IPS DF 19.7 (cell line): ENCODE data around the gene ENOX2.

Source experiments
- DNase-seq: peaks from one replicate; pipeline ENCODE4 v3.0.0-alpha.2; 2013; ENCODE audit warnings: low read depth, low spot score

Gene ENOX2

DNA sequence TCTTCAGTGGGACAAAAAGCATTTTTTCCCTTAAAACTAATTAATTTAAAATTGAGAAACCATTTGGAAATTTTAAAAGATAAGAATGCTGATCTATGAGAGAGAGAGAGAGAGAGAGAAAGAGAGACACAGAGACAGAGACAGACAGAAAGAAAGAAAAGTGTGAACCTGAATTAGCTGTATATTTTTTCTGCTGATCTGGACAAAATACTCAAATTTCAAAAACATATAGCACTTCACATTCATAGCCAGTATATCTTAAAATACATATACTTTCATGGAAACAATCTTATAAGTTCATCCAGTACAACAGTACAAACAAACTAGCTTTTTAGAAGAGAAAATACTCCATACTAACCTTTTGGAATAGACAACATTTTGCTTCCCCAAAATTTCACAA is 18.4 kb downstream of the ENOX2 start:
- DNase-seq, result no peak

DNA sequence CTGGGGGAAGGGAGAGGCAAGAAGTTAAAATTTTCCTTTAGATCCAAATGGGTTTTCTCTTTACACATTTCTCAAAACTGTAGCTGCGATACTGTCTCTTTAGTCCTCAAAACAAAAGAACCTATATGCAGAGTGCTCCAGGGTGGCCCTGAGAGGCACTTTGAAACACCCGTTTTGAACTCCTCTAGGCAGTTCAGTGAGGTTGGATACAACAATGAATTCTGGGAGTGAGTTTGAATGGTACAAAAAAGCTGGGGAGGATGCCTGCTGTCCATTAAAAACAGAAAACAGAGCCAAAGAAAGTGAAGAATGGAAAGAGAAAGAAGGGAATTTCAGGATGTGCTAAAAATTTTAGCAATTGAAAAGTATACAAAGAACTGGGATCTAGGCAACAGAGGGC is 23.1 kb downstream of the ENOX2 start:
- no peak for DNase-seq

DNA sequence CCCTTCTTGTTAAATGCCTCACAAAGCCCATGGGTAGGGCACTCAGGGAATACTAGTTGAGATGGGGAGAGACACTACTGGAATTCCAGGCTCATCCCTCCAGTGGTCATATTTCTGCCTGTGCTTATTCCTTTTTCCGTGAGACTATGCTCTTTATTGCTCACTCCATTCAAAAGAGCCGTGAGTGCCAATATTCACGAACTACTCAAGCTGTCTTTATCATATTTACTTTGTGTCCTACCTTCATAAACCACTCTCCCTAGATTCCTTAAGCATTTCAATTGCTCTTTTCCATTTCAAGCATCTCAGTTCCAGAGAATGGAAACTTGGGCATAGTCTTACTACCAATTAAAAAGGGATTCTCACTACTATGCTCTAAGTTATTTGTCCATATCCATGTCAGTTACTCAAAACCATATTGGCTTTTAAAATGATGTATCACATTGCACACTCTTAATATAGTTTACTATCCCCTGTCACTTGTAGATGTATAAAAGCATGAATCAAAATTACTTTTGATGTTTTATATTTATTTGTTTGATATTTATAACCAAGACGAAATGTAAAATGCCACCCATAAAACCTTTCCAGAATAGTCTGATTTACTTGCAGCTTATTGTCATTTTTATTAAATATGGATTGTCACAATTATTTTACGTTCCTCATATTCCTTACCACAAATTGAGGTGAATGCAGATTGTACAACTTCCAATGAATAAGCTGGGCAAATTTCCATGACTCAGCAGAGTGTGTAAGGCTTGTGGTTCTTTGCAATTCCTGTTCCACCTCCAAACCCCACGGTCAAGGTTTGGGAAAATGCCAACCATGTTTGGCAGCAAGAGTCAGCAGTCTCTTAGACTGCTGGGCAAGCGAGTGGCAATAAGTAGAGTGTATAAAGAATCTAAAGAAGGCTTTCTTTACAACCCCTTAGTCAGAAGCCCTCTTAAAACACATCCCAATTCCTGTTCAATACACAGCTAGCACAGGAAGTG is 24.4 kb downstream of the ENOX2 start:
- DNase-seq, result no peak

DNA sequence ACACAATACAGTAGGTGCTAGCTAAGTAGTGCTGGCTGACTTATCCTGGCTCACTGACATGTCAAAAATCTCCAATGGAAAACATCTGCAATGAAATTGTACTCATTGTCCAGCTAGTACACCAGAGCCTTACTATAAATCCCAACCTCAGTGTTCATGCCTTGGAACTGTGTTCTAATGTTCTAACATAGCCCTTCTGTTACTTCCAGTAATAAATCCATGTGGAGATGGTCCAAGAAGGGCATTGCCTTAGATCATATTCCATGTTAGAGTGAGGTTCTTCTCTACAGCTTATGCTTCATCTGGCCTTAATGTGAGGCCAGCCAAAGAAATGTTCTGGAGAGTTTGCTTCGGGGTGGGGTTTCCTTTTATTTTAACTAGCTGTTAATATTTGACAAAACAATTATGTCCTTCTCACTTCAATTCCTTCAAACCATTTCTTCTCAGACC is 25.1 kb downstream of the ENOX2 start:
- no peak for DNase-seq

GRCh38 chrX:130876226-130876625 is 26.8 kb downstream of the ENOX2 start:
- no peak for DNase-seq

- no peak for DNase-seq
These were observed 28.3 kb downstream of the ENOX2 start for GRCh38 chrX:130874751-130875150.

- DNase-seq, result no peak
These were observed 33.8 kb downstream of the ENOX2 start for GRCh38 chrX:130869239-130869638.

GRCh38 chrX:130861462-130861861 is 41.5 kb downstream of the ENOX2 start:
- no peak for DNase-seq

GRCh38 chrX:130857207-130857606 is 45.8 kb downstream of the ENOX2 start:
- no peak for DNase-seq

DNA sequence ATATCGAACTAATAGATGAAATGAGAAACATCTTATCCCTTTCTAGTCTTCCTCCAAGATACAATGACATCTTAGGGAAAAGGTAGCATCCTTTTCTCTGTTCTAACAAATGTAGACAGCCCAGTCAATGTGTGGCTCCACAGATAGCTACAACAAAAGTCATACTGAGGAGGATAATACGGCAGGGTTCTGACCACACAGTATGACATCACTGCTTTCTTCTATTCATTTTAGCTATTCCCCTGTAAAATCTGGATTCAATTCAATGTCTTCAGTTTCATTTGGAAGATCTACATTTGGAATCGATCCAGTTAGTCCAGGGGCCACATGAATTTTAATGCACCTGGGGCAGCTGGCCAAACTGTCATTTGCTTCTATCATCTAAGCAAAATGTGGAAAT is 51.4 kb downstream of the ENOX2 start:
- no peak for DNase-seq

DNA sequence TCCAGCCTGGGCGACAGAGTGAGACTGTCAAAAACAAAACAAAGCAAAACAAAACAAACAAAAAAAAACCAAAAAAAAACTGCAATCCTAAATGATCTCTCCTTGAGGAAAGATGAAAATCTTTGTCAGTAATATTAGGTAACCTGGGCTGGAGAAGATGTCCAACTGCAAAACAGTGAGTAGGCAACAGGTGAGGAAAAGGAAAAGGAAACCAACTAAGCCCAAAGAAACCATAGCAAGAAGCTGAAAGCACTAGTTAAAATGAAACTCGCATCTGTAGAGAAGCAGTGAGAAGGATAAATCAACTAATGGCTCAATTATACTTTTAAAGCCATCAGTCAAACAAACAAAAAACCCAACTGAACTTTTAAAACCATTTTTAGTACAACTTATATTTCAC is 54.2 kb downstream of the ENOX2 start:
- DNase-seq, result no peak

DNA sequence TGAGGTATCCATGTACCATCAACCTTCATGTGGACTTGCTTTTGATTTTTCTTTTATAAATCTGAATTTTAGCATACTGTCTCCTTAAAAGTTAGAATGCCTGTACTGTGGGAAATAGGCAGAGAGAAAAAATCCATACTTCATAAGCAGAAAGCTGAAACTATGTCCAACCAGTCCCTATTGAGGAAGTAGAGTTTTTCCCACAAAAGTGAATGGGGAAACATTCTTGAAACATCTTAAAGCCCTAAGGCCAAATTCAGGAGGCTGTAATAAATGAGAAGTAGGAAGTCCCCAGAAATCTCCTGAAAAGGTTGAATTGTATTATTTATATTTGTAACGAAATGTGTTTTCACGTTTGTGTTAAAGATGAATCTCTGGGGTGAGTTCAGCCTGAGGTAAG is 56.3 kb downstream of the ENOX2 start:
- DNase-seq, result no peak

GRCh38 chrX:130841776-130842175 is 61.2 kb downstream of the ENOX2 start:
- DNase-seq, result no peak

- no peak for DNase-seq
These were observed 62.7 kb downstream of the ENOX2 start for GRCh38 chrX:130840345-130840744.

DNA sequence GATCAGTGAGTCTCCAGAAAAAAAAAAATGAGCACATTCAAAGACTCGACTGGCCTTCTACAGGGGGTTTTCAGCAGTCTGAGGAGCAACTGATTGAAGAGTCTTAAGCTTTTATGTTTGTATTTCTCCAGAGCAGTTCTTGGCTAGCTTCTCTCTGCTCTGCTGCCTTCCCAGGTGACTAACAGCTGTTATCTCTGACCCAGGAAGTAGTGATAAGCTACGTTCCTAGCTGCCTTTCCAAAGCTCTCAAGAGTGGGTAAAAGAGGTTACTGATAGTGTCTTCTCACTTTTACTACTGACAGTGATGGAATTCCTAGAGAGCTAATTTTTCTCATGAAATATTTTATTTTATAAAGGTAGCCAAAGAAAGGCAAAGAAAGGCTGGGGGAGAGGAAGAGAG is 66.6 kb downstream of the ENOX2 start:
- no peak for DNase-seq

- DNase-seq, result no peak
These were observed 68.2 kb downstream of the ENOX2 start for GRCh38 chrX:130834830-130835229.

DNA sequence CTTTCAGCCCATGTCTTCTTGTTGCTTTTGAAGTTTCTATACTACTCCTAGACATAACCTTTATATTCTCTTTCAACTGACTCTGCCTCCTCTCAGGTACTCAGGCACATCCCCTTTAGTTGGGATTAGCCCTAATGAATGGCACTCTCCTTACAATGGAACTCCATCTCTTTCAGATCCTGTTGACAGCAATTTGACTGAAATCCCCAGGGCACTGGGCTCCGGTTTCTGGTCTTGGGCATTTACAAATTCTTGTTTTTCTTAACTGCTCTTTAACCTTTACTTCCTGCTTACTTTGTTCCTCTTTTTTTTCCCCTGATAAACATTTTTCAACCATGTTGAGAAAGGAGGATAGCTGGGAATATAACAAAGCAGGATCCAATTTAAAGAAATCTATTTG is 68.9 kb downstream of the ENOX2 start:
- DNase-seq, result peak; percentile 1

DNA sequence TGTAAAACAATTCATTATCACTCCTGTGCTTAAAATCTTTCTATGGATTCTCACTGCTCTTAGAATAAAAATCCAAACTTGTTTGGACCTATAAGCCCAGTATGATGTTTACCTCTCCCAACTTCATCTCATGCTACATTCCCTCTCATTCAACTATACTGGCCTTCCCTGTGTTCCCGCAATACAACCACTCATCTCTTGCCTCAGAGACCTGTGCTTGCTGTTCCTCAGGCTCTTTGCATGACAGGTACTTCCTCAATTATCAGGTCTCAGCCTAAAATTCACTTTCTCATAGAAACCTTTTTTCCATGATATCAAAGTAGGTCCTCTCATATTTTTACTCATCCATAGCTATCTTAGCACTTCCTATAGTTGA is 71.7 kb downstream of the ENOX2 start:
- DNase-seq, result no peak

DNA sequence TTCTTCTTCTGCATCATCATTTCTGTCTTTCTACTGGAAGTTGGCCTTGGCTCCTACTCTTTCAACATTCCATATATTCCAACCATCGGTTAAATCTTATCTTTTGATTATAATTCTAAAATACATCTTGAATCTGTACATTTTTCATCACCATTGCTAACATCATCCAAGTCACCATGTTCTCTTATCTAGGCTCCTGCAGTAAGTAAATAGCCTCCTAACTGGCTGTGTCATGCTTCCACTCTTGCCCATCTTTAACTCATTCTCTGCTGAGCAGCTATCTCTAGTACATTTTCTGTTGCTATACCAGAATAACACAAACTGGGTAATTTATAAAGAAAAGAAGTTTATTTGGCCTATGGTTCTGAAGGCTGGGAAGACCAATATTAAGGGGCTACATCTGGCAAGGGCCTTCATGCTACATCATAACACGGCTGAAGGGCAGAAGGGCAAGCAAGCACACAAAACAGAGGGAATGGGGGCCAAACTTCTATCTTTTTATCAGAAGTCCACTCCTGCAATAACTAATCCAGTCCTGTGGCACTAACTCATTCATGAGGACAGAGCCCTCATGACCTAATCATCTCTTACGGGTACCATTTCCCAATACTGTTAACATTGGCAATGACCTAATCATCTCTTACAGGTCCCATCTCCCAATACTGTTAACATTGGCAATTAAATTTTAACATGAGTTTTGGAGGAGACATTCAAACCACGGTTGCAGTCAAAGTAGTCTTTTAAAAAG is 72.2 kb downstream of the ENOX2 start:
- no peak for DNase-seq

DNA sequence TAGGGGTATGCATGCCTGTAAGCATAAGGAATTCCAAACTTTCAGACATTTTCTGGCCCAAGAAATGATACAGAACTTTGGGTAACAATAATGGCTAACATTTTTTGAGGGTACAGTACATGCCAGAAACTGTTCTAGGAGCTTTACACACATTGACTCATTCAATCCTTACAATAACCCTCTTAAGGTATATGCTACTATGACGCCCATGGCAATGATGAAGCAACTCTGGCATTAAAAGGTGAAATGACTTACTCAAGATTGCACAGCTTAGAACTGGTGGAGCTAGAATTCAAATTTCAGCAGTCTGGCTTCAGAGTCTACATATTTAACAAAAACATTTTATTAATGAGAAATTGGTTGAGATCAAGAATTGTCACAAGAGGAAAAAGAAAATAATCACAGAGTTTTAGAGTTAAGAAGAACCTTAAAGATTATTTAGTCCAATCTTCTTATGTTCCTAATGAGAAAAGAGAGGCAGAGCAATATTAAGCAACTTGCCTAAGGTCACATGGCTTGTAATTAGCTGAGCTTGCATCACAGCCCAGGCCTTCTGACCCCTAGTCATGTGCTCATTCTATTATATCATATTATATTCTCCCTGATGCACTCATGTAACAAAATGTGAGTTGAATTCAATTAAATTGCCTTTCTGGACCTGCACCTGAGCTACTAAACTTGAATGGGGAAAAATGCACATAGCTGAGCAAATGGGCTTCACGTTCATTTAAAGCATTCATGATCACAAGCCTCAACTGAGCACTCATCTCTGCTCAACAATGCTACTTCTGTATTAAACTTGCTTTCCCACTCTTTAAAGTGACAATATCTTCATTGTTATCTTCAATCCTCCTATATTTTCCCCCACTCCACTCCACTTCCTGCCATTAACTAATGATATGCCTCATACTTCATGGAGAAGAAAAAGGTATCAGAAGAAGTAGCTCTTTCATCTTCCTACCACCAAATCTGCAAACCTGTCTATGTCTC is 73.2 kb downstream of the ENOX2 start:
- no peak for DNase-seq

- DNase-seq, result no peak
These were observed 74.4 kb downstream of the ENOX2 start for GRCh38 chrX:130828641-130829040.

DNA sequence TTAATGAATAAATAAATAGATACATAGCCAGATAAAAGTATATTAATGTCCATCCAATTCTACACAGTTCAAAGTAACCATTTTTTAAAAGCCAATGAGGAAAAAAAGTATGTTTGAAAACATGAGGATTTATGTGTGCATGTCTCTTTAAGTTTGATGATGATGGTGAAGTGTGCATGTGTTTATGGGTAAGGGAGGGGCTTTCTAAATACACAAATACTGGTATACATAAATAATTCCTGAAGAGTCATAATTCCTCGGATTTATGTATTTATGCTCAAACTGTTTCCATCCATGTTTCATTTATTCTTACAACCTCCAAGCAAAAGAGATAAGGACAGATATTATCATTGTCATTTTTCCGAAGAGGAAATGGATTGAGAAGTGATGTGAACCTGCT is 75.4 kb downstream of the ENOX2 start:
- DNase-seq, result no peak
